HCT116 (cell line): ENCODE data around the gene ADD1. TPM values are rescaled to one million over a fixed set of nuclear protein-coding genes. Genes with fewer than 3 reads are reported as not detected.

Experiments used
- ATAC-seq: fragments of 200-7000 bp; cut with Tn5 transposase; 2 replicates; pipeline ENCODE4 v1.9.1; 2020; ENCODE audit warnings: mild to moderate bottlenecking, moderate library complexity
- BruUV-seq: library from RNA; stranded (reverse); fragments of 400-500 nt; replicated peaks from 2 replicates; lab custom pipeline; 2021; lab: Mats Ljungman, UMichigan
- CTCF ChIA-PET: fragments of 300-600 bp; sonication (Branson Sonifier 250); formaldehyde crosslinking; loops from one replicate; lab custom pipeline; 2021; ENCODE audit warnings: antibody characterized with exemption; lab: Charles Lee
- POLR2A ChIA-PET: fragments of 300-600, 350-600 bp; sonication (Branson Sonifier 250); formaldehyde crosslinking; loops from one replicate; lab custom pipeline; 2021; ENCODE audit warnings: antibody characterized with exemption; lab: Charles Lee
- RAD21 ChIA-PET, 2 experiments: fragments of 300-600 bp; sonication (Branson Sonifier 250); formaldehyde crosslinking; loops; one replicate each; lab custom pipeline; 2023; ENCODE audit warnings: low total read pairs in 2 of 2; ENCODE audit not compliant: uncharacterized antibody in 2 of 2, unreplicated experiment in 2 of 2, low non-redundant PET in 1 of 2; lab: Charles Lee
- DNase-seq: peaks from one replicate; pipeline ENCODE4 v3.0.0-alpha.2; 2010; ENCODE audit warnings: low read depth, low spot score
- H2AFZ ChIP-seq: fragments of 200-600 bp; shearing (Covaris generic), sonication (generic); 2 replicates; pipeline ENCODE4 v1.6.1; 2017; ENCODE audit warnings: low read depth, mixed run types, mixed read lengths, antibody characterized with exemption, low read length; ENCODE audit not compliant: poor library complexity, severe bottlenecking
- H3K27ac ChIP-seq: 2 replicates; pipeline ENCODE4 v1.5.1; 2012; ENCODE audit warnings: low read depth, low read length
- H3K27me3 ChIP-seq: fragments of 200-600 bp; sonication (generic); 2 replicates; pipeline ENCODE4 v1.6.1; 2016; ENCODE audit warnings: mixed run types, low read length, mixed read lengths; ENCODE audit not compliant: insufficient read depth
- H3K36me3 ChIP-seq, 2 experiments: fragments of 200-500 bp in 1 of 2; fragments of 200-600 bp in 1 of 2; sonication (Bioruptor generic) in 1 of 2; sonication (generic) in 1 of 2; 2 replicates each; pipeline versions ENCODE4 v1.5.1 to v1.6.1; 2014 to 2016; ENCODE audit warnings: low read length in 2 of 2, inconsistent platforms in 1 of 2, mixed read lengths in 1 of 2, mixed run types in 1 of 2; ENCODE audit not compliant: insufficient read depth in 2 of 2, control insufficient read depth in 1 of 2
- H3K4me1 ChIP-seq, 2 experiments: fragments of 200-600 bp in 1 of 2; sonication (generic) in 1 of 2; 2 replicates each; pipeline versions ENCODE4 v1.5.1 to v1.6.1; 2012 to 2017; ENCODE audit warnings: low read length in 2 of 2, inconsistent platforms in 1 of 2, mild to moderate bottlenecking in 1 of 2, mixed read lengths in 1 of 2, mixed run types in 1 of 2, moderate library complexity in 1 of 2; ENCODE audit not compliant: insufficient read depth in 2 of 2, control insufficient read depth in 1 of 2
- H3K4me2 ChIP-seq: fragments of 200-600 bp; sonication (generic); 2 replicates; pipeline ENCODE4 v1.6.1; 2017; ENCODE audit warnings: mixed run types, low read length, mixed read lengths
- H3K4me3 ChIP-seq, 2 experiments: fragments of 200-600 bp in 1 of 2; sonication (generic) in 1 of 2; replicated peaks in 1 of 2; 2 replicates each; pipeline ENCODE4 v1.5.1; 2011 to 2016; ENCODE audit warnings: low read length in 2 of 2, control low read depth in 1 of 2, low read depth in 1 of 2, mild to moderate bottlenecking in 1 of 2, mixed read lengths in 1 of 2, mixed run types in 1 of 2
- H3K79me2 ChIP-seq: fragments of 200-600 bp; sonication (generic); 2 replicates; pipeline ENCODE4 v1.6.1; 2017; ENCODE audit warnings: mild to moderate bottlenecking, mixed run types, low read length, moderate library complexity, mixed read lengths; ENCODE audit not compliant: insufficient read depth
- H3K9ac ChIP-seq: fragments of 200-600 bp; sonication (generic); 2 replicates; pipeline ENCODE4 v1.6.1; 2016; ENCODE audit warnings: low read length, mixed read lengths
- H3K9me2 ChIP-seq: fragments of 200-600 bp; sonication (generic), shearing (Covaris generic); 2 replicates; pipeline ENCODE4 v1.6.1; 2017; ENCODE audit warnings: mixed run types, mild to moderate bottlenecking, moderate library complexity; ENCODE audit not compliant: insufficient read depth
- H3K9me3 ChIP-seq, 2 experiments: fragments of 200-500 bp in 1 of 2; fragments of 200-600 bp in 1 of 2; sonication (Bioruptor generic) in 1 of 2; sonication (generic) in 1 of 2; 2 replicates each; pipeline ENCODE4 v1.6.1; 2014 to 2017; ENCODE audit warnings: low read length in 2 of 2, mixed read lengths in 2 of 2, inconsistent platforms in 1 of 2, low read depth in 1 of 2, mild to moderate bottlenecking in 1 of 2, mixed run types in 1 of 2, moderate library complexity in 1 of 2; ENCODE audit not compliant: control insufficient read depth in 1 of 2, insufficient read depth in 1 of 2
- H4K20me1 ChIP-seq: fragments of 200-600 bp; sonication (generic), shearing (Covaris generic); 2 replicates; pipeline ENCODE4 v1.6.1; 2017; ENCODE audit warnings: mixed run types, mild to moderate bottlenecking, moderate library complexity; ENCODE audit not compliant: insufficient read depth
- CEBPB ChIP-seq: IDR thresholded peaks from 2 replicates; pipeline ENCODE4 v1.6.1; 2012; ENCODE audit warnings: low read depth
- ELF1 ChIP-seq: IDR thresholded peaks from 2 replicates; pipeline ENCODE4 v1.6.1; 2012; ENCODE audit warnings: low read depth, borderline replicate concordance
- JUND ChIP-seq: IDR thresholded peaks from 2 replicates; pipeline ENCODE4 v1.6.1; 2012
- POLR2A ChIP-seq: IDR thresholded peaks from 2 replicates; pipeline ENCODE4 v1.7.0; 2011; ENCODE audit warnings: borderline replicate concordance; ENCODE audit not compliant: insufficient read depth, insufficient read length; ENCODE audit errors: extremely low read depth
- POLR2AphosphoS5 ChIP-seq: IDR thresholded peaks from 2 replicates; pipeline ENCODE4 v1.6.1; 2011; ENCODE audit warnings: mild to moderate bottlenecking, low read depth, low read length, moderate library complexity
- RAD21 ChIP-seq: IDR thresholded peaks from 2 replicates; pipeline ENCODE4 v1.6.1; 2012; ENCODE audit warnings: low read depth, mild to moderate bottlenecking
- SIN3A ChIP-seq: IDR thresholded peaks from 2 replicates; pipeline ENCODE4 v1.6.1; 2012; ENCODE audit warnings: low read depth
- SRF ChIP-seq: IDR thresholded peaks from 2 replicates; pipeline ENCODE4 v1.6.1; 2012; ENCODE audit warnings: low read depth
- TCF7L2 ChIP-seq: IDR thresholded peaks from 2 replicates; pipeline ENCODE4 v1.7.0; 2011; ENCODE audit warnings: borderline replicate concordance, inconsistent platforms; ENCODE audit not compliant: insufficient read depth, insufficient read length; ENCODE audit errors: extremely low read depth
- ZBTB33 ChIP-seq: IDR thresholded peaks from 2 replicates; pipeline ENCODE4 v1.6.1; 2011; ENCODE audit warnings: mild to moderate bottlenecking, low read length, moderate library complexity; ENCODE audit not compliant: insufficient replicate concordance; ENCODE audit errors: extremely low read depth
- ZNF274 ChIP-seq: fragments of 200-500 bp; sonication (Bioruptor generic); IDR thresholded peaks from 2 replicates; pipeline ENCODE4 v1.6.1; 2014; ENCODE audit warnings: mild to moderate bottlenecking, low read depth, low read length, inconsistent platforms
- intact Hi-C: fragments of 100-400 bp; cut with micrococcal nuclease; formaldehyde crosslinking; loops from 2 replicates; pipeline ENCODE4 v1.10.0; 2022
- total RNA-seq: library from RNA; stranded (reverse); gene quantifications from one replicate; pipeline ENCODE4 v1.2.1, GENCODE V29; 2021; ENCODE audit not compliant: unreplicated experiment
- TF ChIP-seq, protein P1 (sequence below): IDR thresholded peaks from 2 replicates; pipeline ENCODE4 v1.6.1; 2012
- TF ChIP-seq, protein P2 (sequence below), 3 experiments: fragments of 200-600 bp in 1 of 3; sonication (generic) in 1 of 3; IDR thresholded peaks in 2 of 3; conservative IDR thresholded peaks in 1 of 3; 2 replicates each; pipeline ENCODE4 v1.5.1; 2012 to 2017; ENCODE audit warnings: low read depth in 2 of 3, low read length in 2 of 3, antibody characterized with exemption in 1 of 3, borderline replicate concordance in 1 of 3, control low read depth in 1 of 3, mild to moderate bottlenecking in 1 of 3, mixed read lengths in 1 of 3, mixed run types in 1 of 3, moderate library complexity in 1 of 3; ENCODE audit not compliant: insufficient read depth in 1 of 3
- TF ChIP-seq, protein P3 (sequence below): IDR thresholded peaks from 2 replicates; pipeline ENCODE4 v1.6.1; 2012; ENCODE audit warnings: low read depth

The ADD1 gene
- total RNA-seq, 1 experiment from 2014 or later: 139 TPM

- TF ChIP-seq RAD21: no peak
- TF ChIP-seq POLR2A: no peak
Measured at GRCh38 chr4:2830632-2831610, 12.7 kb upstream of the ADD1 start (continued).

- H3K9ac ChIP-seq: no peak overlapping the region
- TF ChIP-seq ELF1 (no peak), TCF7L2 (no peak), SIN3A (no peak), ZNF274 (no peak), JUND (no peak), POLR2AphosphoS5 (no peak), CEBPB (no peak), ZBTB33 (no peak), RAD21 (no peak), SRF (no peak), POLR2A (no peak)
- TF ChIP-seq, protein P1, sequence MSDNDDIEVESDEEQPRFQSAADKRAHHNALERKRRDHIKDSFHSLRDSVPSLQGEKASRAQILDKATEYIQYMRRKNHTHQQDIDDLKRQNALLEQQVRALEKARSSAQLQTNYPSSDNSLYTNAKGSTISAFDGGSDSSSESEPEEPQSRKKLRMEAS: no peak
- TF ChIP-seq, protein P2, sequence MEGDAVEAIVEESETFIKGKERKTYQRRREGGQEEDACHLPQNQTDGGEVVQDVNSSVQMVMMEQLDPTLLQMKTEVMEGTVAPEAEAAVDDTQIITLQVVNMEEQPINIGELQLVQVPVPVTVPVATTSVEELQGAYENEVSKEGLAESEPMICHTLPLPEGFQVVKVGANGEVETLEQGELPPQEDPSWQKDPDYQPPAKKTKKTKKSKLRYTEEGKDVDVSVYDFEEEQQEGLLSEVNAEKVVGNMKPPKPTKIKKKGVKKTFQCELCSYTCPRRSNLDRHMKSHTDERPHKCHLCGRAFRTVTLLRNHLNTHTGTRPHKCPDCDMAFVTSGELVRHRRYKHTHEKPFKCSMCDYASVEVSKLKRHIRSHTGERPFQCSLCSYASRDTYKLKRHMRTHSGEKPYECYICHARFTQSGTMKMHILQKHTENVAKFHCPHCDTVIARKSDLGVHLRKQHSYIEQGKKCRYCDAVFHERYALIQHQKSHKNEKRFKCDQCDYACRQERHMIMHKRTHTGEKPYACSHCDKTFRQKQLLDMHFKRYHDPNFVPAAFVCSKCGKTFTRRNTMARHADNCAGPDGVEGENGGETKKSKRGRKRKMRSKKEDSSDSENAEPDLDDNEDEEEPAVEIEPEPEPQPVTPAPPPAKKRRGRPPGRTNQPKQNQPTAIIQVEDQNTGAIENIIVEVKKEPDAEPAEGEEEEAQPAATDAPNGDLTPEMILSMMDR (IDR thresholded peaks at IDR 0.05 in 2 of 3, conservative IDR thresholded peaks at IDR 0.05 in 1 of 3; ENCODE audit: borderline replicate concordance in 1 of 3, insufficient read depth in 1 of 3, low read depth in 2 of 3, low read length in 2 of 3): no peak
- TF ChIP-seq, protein P3, sequence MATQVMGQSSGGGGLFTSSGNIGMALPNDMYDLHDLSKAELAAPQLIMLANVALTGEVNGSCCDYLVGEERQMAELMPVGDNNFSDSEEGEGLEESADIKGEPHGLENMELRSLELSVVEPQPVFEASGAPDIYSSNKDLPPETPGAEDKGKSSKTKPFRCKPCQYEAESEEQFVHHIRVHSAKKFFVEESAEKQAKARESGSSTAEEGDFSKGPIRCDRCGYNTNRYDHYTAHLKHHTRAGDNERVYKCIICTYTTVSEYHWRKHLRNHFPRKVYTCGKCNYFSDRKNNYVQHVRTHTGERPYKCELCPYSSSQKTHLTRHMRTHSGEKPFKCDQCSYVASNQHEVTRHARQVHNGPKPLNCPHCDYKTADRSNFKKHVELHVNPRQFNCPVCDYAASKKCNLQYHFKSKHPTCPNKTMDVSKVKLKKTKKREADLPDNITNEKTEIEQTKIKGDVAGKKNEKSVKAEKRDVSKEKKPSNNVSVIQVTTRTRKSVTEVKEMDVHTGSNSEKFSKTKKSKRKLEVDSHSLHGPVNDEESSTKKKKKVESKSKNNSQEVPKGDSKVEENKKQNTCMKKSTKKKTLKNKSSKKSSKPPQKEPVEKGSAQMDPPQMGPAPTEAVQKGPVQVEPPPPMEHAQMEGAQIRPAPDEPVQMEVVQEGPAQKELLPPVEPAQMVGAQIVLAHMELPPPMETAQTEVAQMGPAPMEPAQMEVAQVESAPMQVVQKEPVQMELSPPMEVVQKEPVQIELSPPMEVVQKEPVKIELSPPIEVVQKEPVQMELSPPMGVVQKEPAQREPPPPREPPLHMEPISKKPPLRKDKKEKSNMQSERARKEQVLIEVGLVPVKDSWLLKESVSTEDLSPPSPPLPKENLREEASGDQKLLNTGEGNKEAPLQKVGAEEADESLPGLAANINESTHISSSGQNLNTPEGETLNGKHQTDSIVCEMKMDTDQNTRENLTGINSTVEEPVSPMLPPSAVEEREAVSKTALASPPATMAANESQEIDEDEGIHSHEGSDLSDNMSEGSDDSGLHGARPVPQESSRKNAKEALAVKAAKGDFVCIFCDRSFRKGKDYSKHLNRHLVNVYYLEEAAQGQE: no peak
Measured at GRCh38 chr4:2831611-2832308, 11.9 kb upstream of the ADD1 start.

More at GRCh38 chr4:2831611-2832308, 11.9 kb upstream of the ADD1 start:
- no peaks in the 10 kb centered on the region for H3K9me2 ChIP-seq
- H3K4me1 ChIP-seq: no peaks in the 10 kb centered on the region
- no peaks in the 10 kb centered on the region for H3K9me3 ChIP-seq
- H3K79me2 ChIP-seq: no peaks in the 10 kb centered on the region
- no peak overlapping the region for H3K4me2 ChIP-seq
- no peaks in the 10 kb centered on the region for H3K27me3 ChIP-seq
- H4K20me1 ChIP-seq: no peaks in the 10 kb centered on the region
- H2AFZ ChIP-seq: no peak overlapping the region
- DNase-seq (no peak), ATAC-seq (no peak)
- no peak overlapping the region for H3K27ac ChIP-seq
- POLR2A ChIA-PET: no interaction called here
- no peak overlapping the region for H3K4me3 ChIP-seq
- intact Hi-C loops: no loop called here
- BruUV-seq: no TSS peak
- CTCF ChIA-PET: no interaction called here
- RAD21 ChIA-PET: no interaction called here
- H3K36me3 ChIP-seq: peaks cover 7 to 25% of the 10 kb centered on the region in 2 experiments; a peak in 3 of 4 replicates
